ENCODE data around the gene MAP4. TPM values are rescaled to one million over a fixed set of nuclear protein-coding genes. Genes with fewer than 3 reads are reported as not detected.
"Not testable (repeated sequence)": the region's sequence is repeated elsewhere in the genome, so short reads cannot be mapped to it uniquely, and the experiment has no call there.

MAP4 gene
- total RNA-seq, 1 experiment from 2014 or later: 95.1 TPM

DNA sequence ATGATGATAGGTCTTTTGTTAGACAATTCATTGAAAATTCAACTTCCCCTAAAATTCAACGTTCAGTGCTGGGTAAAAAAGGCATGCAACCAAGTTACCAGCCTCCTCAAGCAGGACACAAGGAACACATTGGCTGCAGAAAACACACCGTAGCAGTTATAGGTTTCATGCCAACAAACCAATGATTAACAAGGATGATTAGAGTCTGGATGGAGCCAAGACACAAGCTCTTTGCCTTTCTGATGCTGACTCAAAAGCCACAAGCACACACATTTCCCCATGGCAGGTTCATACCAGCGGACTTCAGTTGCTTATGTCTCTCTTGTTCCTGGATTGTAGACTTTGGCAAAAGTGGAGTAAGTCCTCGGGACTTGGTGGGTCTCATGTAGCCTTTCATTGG lies 107.5 kb downstream of the MAP4 start:
- H3K4me3 ChIP-seq (ENCODE audit: insufficient read depth, low read depth, low read length): no peak overlapping the region
- no peak for DNase-seq
- H3K27me3 ChIP-seq (ENCODE audit: control insufficient read depth, insufficient read depth, low read length): no peaks in the 10 kb centered on the region
- H3K36me3 ChIP-seq (replicated peaks; ENCODE audit: control insufficient read depth, insufficient read depth, low read length): peaks cover 4% of the 10 kb centered on the region

DNA sequence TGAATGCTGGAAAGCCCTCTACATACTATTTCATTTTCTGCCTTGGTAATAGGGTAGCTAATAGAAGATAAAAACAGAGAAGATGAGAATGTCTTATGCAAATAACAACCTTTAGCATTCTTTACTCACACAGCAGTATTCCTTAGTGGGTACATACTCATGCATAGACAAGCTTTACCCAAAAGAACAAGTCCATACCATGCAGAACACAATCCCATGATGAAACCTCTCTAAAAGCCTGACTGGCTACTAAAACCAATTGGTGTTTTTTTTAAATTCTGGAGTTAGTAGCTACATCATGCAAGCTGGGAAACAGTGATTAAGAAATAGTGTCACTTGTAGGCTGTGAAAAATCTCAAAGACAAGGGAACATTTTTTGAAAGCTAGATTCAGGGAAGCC lies 108.4 kb downstream of the MAP4 start:
- Histone ChIP-seq H3K27me3 (ENCODE audit: control insufficient read depth, insufficient read depth, low read length) (no peaks in the 10 kb centered on the region), H3K4me3 (ENCODE audit: insufficient read depth, low read depth, low read length) (no peak overlapping the region), H3K36me3 (replicated peaks; ENCODE audit: control insufficient read depth, insufficient read depth, low read length) (peaks cover 4% of the 10 kb centered on the region)
- DNase-seq: no peak

- Histone ChIP-seq H3K4me3 (ENCODE audit: insufficient read depth, low read depth, low read length) (no peak overlapping the region), H3K36me3 (replicated peaks; ENCODE audit: control insufficient read depth, insufficient read depth, low read length) (peaks cover 3% of the 10 kb centered on the region), H3K27me3 (ENCODE audit: control insufficient read depth, insufficient read depth, low read length) (no peaks in the 10 kb centered on the region)
- no peak for DNase-seq
These were observed 113.5 kb downstream of the MAP4 start for GRCh38 chr3:47902746-47903145.

GRCh38 chr3:47901280-47901833 lies 114.9 kb downstream of the MAP4 start:
- no peaks in the 10 kb centered on the region for H3K27me3 ChIP-seq (ENCODE audit: control insufficient read depth, insufficient read depth, low read length)
- DNase-seq: no peak
- H3K4me3 ChIP-seq (ENCODE audit: insufficient read depth, low read depth, low read length): no peak overlapping the region
- peaks cover 3% of the 10 kb centered on the region for H3K36me3 ChIP-seq (replicated peaks; ENCODE audit: control insufficient read depth, insufficient read depth, low read length)

GRCh38 chr3:47899495-47900108 lies 116.6 kb downstream of the MAP4 start:
- no peak for DNase-seq
- Histone ChIP-seq H3K4me3 (ENCODE audit: insufficient read depth, low read depth, low read length) (no peak overlapping the region), H3K27me3 (ENCODE audit: control insufficient read depth, insufficient read depth, low read length) (no peaks in the 10 kb centered on the region), H3K36me3 (replicated peaks; ENCODE audit: control insufficient read depth, insufficient read depth, low read length) (peaks cover 3% of the 10 kb centered on the region)

GRCh38 chr3:47897954-47898353 lies 118.3 kb downstream of the MAP4 start:
- Histone ChIP-seq H3K4me3 (ENCODE audit: insufficient read depth, low read depth, low read length) (no peak overlapping the region), H3K36me3 (replicated peaks; ENCODE audit: control insufficient read depth, insufficient read depth, low read length) (peaks cover 3% of the 10 kb centered on the region), H3K27me3 (ENCODE audit: control insufficient read depth, insufficient read depth, low read length) (no peaks in the 10 kb centered on the region)
- no peak for DNase-seq

DNA sequence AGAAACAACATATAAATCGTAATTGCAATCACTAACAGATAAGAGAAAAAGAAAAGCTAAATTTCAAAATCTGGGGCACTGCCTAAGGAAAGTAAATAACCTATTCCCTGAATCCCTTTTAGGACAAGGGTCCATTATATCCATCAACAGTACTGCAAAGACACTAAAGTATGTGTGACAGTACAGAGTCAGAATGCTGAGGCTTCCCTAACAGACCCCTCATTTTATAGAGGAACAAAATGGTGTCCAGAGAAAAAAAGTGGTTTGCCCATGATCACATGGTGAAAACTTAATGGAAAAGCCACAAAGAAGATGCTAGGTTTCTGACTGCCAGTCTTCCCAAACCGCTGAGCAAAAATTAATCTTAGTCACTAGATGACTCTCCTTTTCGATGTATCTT lies 119.5 kb downstream of the MAP4 start:
- no peak overlapping the region for H3K4me3 ChIP-seq (ENCODE audit: insufficient read depth, low read depth, low read length)
- no peaks in the 10 kb centered on the region for H3K27me3 ChIP-seq (ENCODE audit: control insufficient read depth, insufficient read depth, low read length)
- H3K36me3 ChIP-seq (replicated peaks; ENCODE audit: control insufficient read depth, insufficient read depth, low read length): peaks cover 8% of the 10 kb centered on the region
- DNase-seq: no peak

DNA sequence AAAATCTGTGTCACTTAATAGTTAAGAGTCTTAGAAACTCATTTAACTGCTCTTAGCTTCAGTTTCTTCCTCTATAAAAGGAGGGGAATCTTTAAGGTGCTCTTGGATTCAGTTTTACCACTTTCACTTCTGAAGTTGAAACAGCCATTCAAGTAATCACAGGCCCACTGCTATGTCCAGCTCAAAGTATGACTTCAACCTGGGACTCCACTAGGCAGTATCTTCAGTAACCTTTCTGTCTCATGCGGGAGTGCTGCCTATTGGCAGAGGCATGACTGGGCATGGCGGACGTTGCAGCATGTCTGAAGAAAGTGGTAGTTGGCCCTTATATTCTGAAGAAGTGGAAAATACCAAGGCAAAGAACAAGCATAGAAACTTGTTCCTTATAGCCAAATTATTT lies 121.0 kb downstream of the MAP4 start:
- H3K36me3 ChIP-seq (replicated peaks; ENCODE audit: control insufficient read depth, insufficient read depth, low read length): peaks cover 12% of the 10 kb centered on the region
- H3K4me3 ChIP-seq (ENCODE audit: insufficient read depth, low read depth, low read length): no peak overlapping the region
- DNase-seq: no peak
- no peaks in the 10 kb centered on the region for H3K27me3 ChIP-seq (ENCODE audit: control insufficient read depth, insufficient read depth, low read length)

DNA sequence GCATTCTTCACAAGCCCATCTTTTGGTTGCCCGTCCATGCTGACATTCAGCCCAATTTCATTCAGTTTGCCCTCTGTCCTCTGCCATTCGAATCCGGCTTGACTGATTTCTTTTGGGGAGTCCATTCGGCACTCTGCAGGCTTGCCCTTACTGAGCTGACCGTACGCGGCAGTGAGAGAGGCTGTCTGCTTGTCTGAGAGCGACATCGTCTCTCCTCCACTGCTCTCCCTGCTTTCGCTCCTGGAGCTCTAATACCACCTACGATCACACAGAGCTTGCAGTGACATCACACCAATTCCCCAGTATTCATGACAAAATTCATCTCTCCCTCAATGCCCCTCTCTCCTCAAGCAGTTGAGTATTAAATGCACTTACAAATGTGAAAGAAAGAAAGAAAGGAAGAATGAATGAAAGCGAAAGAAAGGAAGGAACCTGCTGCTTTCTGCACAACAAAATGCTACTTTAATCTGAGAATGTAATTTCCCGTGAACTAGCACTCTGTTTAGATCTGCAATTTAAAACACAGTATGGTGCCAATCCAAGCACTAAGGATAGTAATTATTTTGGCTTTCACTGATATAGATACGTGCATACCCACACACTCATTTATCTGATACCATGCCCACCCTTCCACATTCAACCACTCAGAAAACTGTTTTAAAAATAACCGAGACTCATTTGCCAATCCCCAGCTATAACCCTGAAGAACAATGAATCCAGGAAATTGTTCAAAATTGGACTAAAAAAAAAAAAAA lies 123.8 kb downstream of the MAP4 start:
- Histone ChIP-seq H3K27me3 (ENCODE audit: control insufficient read depth, insufficient read depth, low read length) (no peaks in the 10 kb centered on the region), H3K36me3 (replicated peaks; ENCODE audit: control insufficient read depth, insufficient read depth, low read length) (peaks cover 9% of the 10 kb centered on the region), H3K4me3 (ENCODE audit: insufficient read depth, low read depth, low read length) (no peak overlapping the region)
- no peak for DNase-seq

DNA sequence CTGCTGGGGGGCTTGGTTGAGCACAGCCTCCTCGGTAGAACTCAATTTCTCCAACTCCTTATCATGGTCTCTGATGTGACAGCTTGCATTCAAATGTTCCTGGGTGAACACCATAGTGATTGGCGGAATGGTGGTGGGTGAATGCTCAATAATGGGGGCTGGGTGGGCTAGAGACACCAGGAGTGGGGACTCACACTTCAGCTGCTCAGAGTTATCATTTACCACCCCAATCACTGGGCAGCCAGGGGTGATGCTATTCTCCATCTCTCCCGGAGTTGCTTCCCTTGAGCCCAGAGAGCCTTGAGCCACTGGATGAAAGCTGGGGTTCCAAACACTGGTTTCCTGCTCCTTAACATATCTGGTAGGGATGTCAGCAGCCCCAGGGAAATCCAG lies 124.6 kb downstream of the MAP4 start:
- DNase-seq: no peak
- Histone ChIP-seq H3K27me3 (ENCODE audit: control insufficient read depth, insufficient read depth, low read length) (no peaks in the 10 kb centered on the region), H3K4me3 (ENCODE audit: insufficient read depth, low read depth, low read length) (no peak overlapping the region), H3K36me3 (replicated peaks; ENCODE audit: control insufficient read depth, insufficient read depth, low read length) (peaks cover 9% of the 10 kb centered on the region)

DNA sequence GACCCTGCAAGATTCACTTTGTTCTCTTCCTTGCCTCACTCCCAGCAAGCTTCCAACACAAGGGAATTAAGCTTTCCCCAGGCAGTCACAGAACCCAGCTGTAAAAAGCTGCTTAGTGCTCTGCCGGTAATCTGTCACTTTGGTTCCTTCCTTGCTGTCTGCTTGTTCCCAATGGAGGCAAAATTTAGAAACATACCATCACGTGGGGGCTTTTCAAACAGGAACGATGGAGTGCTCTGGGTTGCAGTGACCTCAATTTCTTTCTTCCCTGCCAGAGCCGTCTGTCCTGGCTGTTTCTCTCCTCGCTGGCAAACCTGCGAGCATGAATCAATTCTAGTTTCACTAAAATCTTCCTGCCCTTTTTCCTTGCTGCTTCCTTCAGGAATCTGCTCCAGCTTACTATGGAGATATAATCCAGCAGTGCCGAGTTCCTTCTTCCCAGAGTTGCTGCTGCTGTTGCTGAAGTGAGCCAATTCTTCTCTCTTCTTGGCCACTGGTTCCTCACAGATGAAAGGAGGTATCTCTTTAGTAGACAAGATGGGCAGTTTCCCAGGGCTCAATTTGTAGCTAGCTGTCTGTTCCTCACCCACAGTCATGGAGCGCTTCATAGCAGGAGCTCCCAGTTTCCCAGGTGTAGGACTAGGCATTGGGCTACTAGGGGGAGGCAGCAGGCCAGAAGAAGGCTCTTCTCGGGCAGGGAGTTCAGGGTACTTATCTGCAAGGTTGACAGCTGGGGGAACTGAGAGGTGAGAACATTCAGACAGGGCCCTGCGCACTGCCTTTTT lies 125.2 kb downstream of the MAP4 start:
- H3K4me3 ChIP-seq (ENCODE audit: insufficient read depth, low read depth, low read length): no peak overlapping the region
- no peak for DNase-seq

DNA sequence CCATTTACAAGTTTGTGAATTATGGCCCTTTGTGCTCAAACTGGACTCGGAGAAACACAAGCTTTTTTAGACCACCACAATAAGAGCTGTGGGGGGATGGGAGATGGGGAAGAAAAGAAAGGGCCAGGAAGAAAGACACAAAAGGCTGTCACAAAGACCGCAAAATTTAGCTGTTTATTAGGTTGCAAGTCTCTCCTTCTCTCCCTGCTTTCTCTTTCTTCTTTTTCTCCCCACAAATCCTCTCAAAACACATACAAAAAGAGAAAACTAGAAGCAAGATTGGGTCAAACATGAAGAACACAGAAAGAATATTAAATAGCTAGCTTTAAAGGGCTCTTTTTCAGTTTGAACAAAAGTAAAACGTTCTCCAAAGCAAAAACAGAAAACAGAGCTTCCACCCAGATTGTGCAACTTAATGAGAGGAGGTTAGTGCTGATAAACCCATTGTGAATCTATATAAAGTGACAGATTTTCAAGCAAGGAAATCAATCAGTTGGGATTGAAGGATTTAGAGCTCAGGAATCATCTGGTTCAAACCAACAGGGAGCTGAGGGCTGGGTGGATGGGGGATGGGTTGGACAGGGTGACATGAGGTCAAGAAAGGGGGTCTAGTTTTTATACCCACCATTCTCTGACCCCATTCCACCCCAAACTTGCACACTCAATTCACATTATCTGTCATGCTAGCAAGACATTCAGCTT lies 125.9 kb downstream of the MAP4 start:
- peaks cover 9% of the 10 kb centered on the region for H3K36me3 ChIP-seq (replicated peaks; ENCODE audit: control insufficient read depth, insufficient read depth, low read length)
- no peak overlapping the region for H3K4me3 ChIP-seq (ENCODE audit: insufficient read depth, low read depth, low read length)
- H3K27me3 ChIP-seq (ENCODE audit: control insufficient read depth, insufficient read depth, low read length): no peaks in the 10 kb centered on the region
- no peak for DNase-seq

More for the DNA sequence above, 125.2 kb downstream of the MAP4 start:
- Histone ChIP-seq H3K36me3 (replicated peaks; ENCODE audit: control insufficient read depth, insufficient read depth, low read length) (peaks cover 9% of the 10 kb centered on the region), H3K27me3 (ENCODE audit: control insufficient read depth, insufficient read depth, low read length) (no peaks in the 10 kb centered on the region)

DNA sequence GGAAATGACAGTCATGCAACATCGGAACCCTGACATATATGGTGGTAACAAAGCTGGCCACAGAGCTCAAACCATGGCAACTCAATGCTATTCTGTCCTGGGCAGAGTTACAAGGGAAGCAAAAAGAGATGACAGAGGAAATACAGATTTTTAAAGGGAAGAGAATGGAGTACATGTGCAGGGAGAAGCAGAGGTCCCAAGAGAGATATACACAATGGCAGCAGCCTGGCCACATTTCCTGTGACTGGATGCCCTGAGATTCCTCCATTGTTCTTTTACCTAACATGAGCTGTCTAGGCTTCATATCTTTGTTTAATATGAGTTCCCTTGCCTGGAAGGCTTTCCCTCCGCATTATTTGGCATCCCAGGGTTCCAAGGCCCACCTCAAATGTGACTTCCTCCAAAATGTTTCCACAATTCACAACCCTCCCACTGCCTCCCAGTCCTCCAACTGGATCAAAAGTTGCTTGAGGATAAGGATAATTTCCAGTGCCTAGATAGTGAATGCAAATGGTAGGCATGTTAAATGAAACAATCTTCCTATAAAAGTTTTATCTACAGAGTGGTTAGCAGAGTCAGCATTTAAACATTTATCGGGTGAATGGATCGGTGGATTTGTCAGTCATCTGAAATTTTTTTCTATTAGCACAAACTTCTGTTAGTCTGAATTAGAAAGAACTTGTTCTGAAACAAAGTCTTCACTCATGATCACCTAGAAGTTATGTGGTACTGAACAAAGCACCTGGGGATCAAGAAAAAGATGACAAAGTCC lies 127.0 kb downstream of the MAP4 start:
- no peaks in the 10 kb centered on the region for H3K27me3 ChIP-seq (ENCODE audit: control insufficient read depth, insufficient read depth, low read length)
- H3K4me3 ChIP-seq (ENCODE audit: insufficient read depth, low read depth, low read length): no peak overlapping the region
- H3K36me3 ChIP-seq (replicated peaks; ENCODE audit: control insufficient read depth, insufficient read depth, low read length): peaks cover 9% of the 10 kb centered on the region
- DNase-seq: no peak

- H3K36me3 ChIP-seq (replicated peaks; ENCODE audit: control insufficient read depth, insufficient read depth, low read length); DNase-seq; H3K27me3 ChIP-seq (ENCODE audit: control insufficient read depth, insufficient read depth, low read length); H3K4me3 ChIP-seq (ENCODE audit: insufficient read depth, low read depth, low read length): not testable (repeated sequence)
These were observed 128.2 kb downstream of the MAP4 start for GRCh38 chr3:47887991-47888390.
